CD14-positive monocyte (primary cell): ENCODE results near the gene RNF212B. TPM values are rescaled to one million over a fixed set of nuclear protein-coding genes. Genes with fewer than 3 reads are reported as not detected.

Experiments used
- DNase-seq, 3 donors: peaks; one replicate each; pipeline ENCODE4 v3.0.0-alpha.2; 2011 to 2022
- H2AFZ ChIP-seq: 2 replicates; pipeline ENCODE4 v1.6.0; 2012; ENCODE audit warnings: mild to moderate bottlenecking, low read depth, low read length, inconsistent platforms; ENCODE audit not compliant: insufficient read depth, poor library complexity, severe bottlenecking
- H3K27ac ChIP-seq, 2 donors: 1 replicate in 1 of 2; 2 replicates in 1 of 2; pipeline ENCODE4 v1.5.1; 2012 to 2013; ENCODE audit warnings: low read length in 2 of 2, control low read depth in 1 of 2, inconsistent platforms in 1 of 2, low read depth in 1 of 2, mild to moderate bottlenecking in 1 of 2
- H3K27me3 ChIP-seq, 2 donors: one replicate each; pipeline versions ENCODE4 v1.6.0 to v1.6.1; 2011 to 2013; ENCODE audit warnings: low read length in 2 of 2; ENCODE audit not compliant: control insufficient read depth in 2 of 2, insufficient read depth in 2 of 2
- H3K36me3 ChIP-seq, 2 donors: replicated peaks in 1 of 2; 1 replicate in 1 of 2; 2 replicates in 1 of 2; pipeline versions ENCODE4 v1.5.1 to v1.6.1; 2012 to 2013; ENCODE audit warnings: low read length in 2 of 2, control low read depth in 1 of 2, inconsistent platforms in 1 of 2, mild to moderate bottlenecking in 1 of 2; ENCODE audit not compliant: insufficient read depth in 2 of 2, control insufficient read depth in 1 of 2
- H3K4me1 ChIP-seq, 2 donors: 1 replicate in 1 of 2; 2 replicates in 1 of 2; pipeline versions ENCODE4 v1.5.1 to v1.6.1; 2012 to 2013; ENCODE audit warnings: low read length in 2 of 2, control low read depth in 1 of 2, inconsistent platforms in 1 of 2, mild to moderate bottlenecking in 1 of 2, moderate library complexity in 1 of 2; ENCODE audit not compliant: insufficient read depth in 2 of 2, control insufficient read depth in 1 of 2
- H3K4me2 ChIP-seq: replicated peaks from 2 replicates; pipeline ENCODE3; 2012; ENCODE audit warnings: low read length, moderate library complexity, mild to moderate bottlenecking; ENCODE audit not compliant: poor library complexity, severe bottlenecking; ENCODE audit errors: extremely low read depth
- H3K4me3 ChIP-seq, 3 experiments: fragments of 200-600 bp in 1 of 3; sonication (generic) in 1 of 3; replicated peaks in 1 of 3; 1 replicate in 2 of 3; 2 replicates in 1 of 3; pipeline ENCODE4 v1.5.1; 2011 to 2013; ENCODE audit warnings: low read length in 3 of 3, mild to moderate bottlenecking in 3 of 3, control low read depth in 2 of 3, low read depth in 2 of 3, inconsistent platforms in 1 of 3, moderate library complexity in 1 of 3
- H3K79me2 ChIP-seq: 2 replicates; pipeline ENCODE4 v1.6.0; 2012; ENCODE audit warnings: mild to moderate bottlenecking, control low read depth, inconsistent platforms, low read length, moderate library complexity; ENCODE audit not compliant: insufficient read depth
- H3K9ac ChIP-seq: 2 replicates; pipeline ENCODE4 v1.6.0; 2017; ENCODE audit warnings: low read length, mild to moderate bottlenecking; ENCODE audit not compliant: insufficient read depth, poor library complexity, severe bottlenecking
- H3K9me3 ChIP-seq, 2 donors: replicated peaks in 1 of 2; 1 replicate in 1 of 2; 2 replicates in 1 of 2; pipeline versions ENCODE4 v1.5.1 to v1.6.1; 2012 to 2013; ENCODE audit warnings: low read length in 2 of 2, control low read depth in 1 of 2; ENCODE audit not compliant: control insufficient read depth in 1 of 2, insufficient read depth in 1 of 2
- H4K20me1 ChIP-seq: 2 replicates; pipeline ENCODE4 v1.6.0; 2012; ENCODE audit warnings: mild to moderate bottlenecking, low read length, control low read depth, moderate library complexity; ENCODE audit not compliant: insufficient read depth
- H3K27ac Mint-ChIP-seq, 7 donors: one replicate each; pipeline ENCODE4 v1.8.0; 2020; ENCODE audit warnings: mild to moderate bottlenecking in 7 of 7, mixed read lengths in 7 of 7, moderate library complexity in 6 of 7, inconsistent platforms in 2 of 7
- H3K27me3 Mint-ChIP-seq, 3 donors: one replicate each; pipeline ENCODE4 v1.8.0; 2021 to 2022; ENCODE audit warnings: low read depth in 3 of 3, mild to moderate bottlenecking in 3 of 3, mixed read lengths in 3 of 3, moderate library complexity in 3 of 3, inconsistent platforms in 1 of 3
- H3K36me3 Mint-ChIP-seq, 2 donors: one replicate each; pipeline ENCODE4 v1.8.0; 2020; ENCODE audit warnings: mixed read lengths in 2 of 2, inconsistent platforms in 1 of 2, mild to moderate bottlenecking in 1 of 2
- H3K4me1 Mint-ChIP-seq: one replicate; pipeline ENCODE4 v1.8.0; 2020; ENCODE audit warnings: mild to moderate bottlenecking, mixed read lengths
- H3K4me3 Mint-ChIP-seq, 2 donors: one replicate each; pipeline ENCODE4 v1.8.0; 2020; ENCODE audit warnings: mild to moderate bottlenecking in 2 of 2, mixed read lengths in 2 of 2, moderate library complexity in 1 of 2
- H3K9me3 Mint-ChIP-seq, 7 donors: one replicate each; pipeline ENCODE4 v1.8.0; 2020 to 2022; ENCODE audit warnings: mixed read lengths in 7 of 7, mild to moderate bottlenecking in 6 of 7, moderate library complexity in 6 of 7, inconsistent platforms in 2 of 7
- CTCF ChIP-seq: fragments of 200-600 bp; IDR thresholded peaks from one replicate; pipeline ENCODE4 v1.8.0; 2022; ENCODE audit warnings: antibody characterized with exemption, mild to moderate bottlenecking
- WGBS: methylation state at CpG from one replicate; pipeline ENCODE4 v1.1.5; 2013; ENCODE audit warnings: missing lambda C conversion rate; ENCODE audit not compliant: insufficient coverage; 5-methylcytosine and 5-hydroxymethylcytosine counted together
- intact Hi-C, 2 donors: fragments of 100-400 bp; cut with micrococcal nuclease; formaldehyde crosslinking; loops; one replicate each; pipeline versions ENCODE4 v1.15.0 to v1.15.1; 2023
- polyA plus RNA-seq, 3 donors: library from polyadenylated mRNA; depleted of rRNA in 1 of 3; unstranded in 2 of 3; stranded (reverse) in 1 of 3; fragments of 300-500 nt in 2 of 3; fragments of >200 nt in 1 of 3; fragmentation: Illumina TruSeq in 2 of 3; gene quantifications; 1 replicate in 2 of 3; 2 replicates in 1 of 3; pipeline ENCODE4 v1.2.3, GENCODE V29; 2012 to 2021
- small RNA-seq: library from RNA; depleted of rRNA; stranded (forward); fragments of <200 nt; gene quantifications from one replicate; pipeline ENCODE3, GENCODE V24; 2012; ENCODE audit warnings: low read depth; ENCODE audit not compliant: insufficient read length

RNF212B gene
- polyA plus RNA-seq, 3 donors: not detected

DNA sequence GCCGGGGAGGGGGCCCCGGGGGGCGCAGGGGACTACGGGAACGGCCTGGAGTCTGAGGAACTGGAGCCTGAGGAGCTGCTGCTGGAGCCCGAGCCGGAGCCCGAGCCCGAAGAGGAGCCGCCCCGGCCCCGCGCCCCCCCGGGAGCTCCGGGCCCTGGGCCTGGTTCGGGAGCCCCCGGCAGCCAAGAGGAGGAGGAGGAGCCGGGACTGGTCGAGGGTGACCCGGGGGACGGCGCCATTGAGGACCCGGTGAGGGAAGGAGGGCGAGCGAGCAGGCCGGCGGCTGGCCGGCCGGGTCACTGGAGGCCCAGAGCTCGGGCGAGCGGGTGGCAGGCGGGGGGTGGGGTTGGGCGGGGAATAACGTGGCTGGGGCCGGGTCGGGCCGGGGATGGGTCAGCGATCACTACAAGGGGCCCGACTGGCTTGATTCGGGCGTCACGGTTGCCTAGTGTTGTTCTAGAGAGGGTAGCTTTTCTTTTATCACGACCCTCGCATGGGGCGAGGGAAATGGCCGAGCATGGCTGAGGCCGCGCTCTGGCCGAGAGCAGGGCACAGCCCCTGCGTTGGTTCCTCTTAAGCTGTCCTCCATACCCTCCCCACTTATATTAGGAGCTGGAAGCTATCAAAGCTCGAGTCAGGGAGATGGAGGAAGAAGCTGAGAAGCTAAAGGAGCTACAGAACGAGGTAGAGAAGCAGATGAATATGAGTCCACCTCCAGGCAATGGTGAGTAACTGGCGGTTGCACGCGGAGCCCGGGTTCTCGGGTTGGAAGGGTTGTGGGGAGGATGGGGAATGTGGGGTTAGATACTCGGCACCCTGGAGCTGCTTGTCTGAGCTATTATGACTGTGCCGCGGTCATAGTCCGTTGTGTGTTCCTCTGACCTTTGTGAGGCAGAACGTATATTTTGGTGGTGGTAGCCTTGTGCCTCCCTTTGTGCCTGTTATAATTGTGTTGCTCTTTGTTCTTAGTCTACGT lies 84.1 kb downstream of the RNF212B start:
- Mint-ChIP-seq H3K9me3 (peaks cover 0 to 3% (median 0%) of the 10 kb centered on the region in 7 donors), H3K27ac (peak overlapping the region; percentile 94 to 98 (median 96)), H3K4me1 (peaks cover 25% of the 10 kb centered on the region), H3K27me3 (peaks cover 0 to 2% (median 0%) of the 10 kb centered on the region in 3 donors), H3K36me3 (peaks cover 39 to 42% of the 10 kb centered on the region in 2 donors), H3K4me3 (peak overlapping the region; percentile 90 to 92)
- Histone ChIP-seq H3K4me2 (peak overlapping the region; percentile 84), H3K36me3 (peaks cover 27 to 37% of the 10 kb centered on the region in 2 donors), H3K4me3 (peak overlapping the region; percentile 74 to 92 (median 92)), H2AFZ (peak overlapping the region; percentile 78), H3K9ac (peak overlapping the region; percentile 94), H3K27ac (peak overlapping the region; percentile 86 to 93), H3K4me1 (peaks cover 23 to 24% of the 10 kb centered on the region in 2 donors), H3K27me3 (no peaks in the 10 kb centered on the region), H4K20me1 (peaks cover 24% of the 10 kb centered on the region), H3K79me2 (peaks cover 27% of the 10 kb centered on the region), H3K9me3 (no peaks in the 10 kb centered on the region)
- peak; percentile 28 to 58 (median 37) for DNase-seq
- under 1% methylated on average over 30 of the region's 64 CpGs for WGBS
- intact Hi-C loops: loop anchor here (1.0 to 10.0 kb wide), 8 partner anchors 15 to 243 kb away; partner anchors contain the start of genes HOMEZ (in 2 of the 2), ACIN1 (in 1 of the 2), AP1G2 (in 1 of the 2) and BCL2L2 (in 1 of the 2)
- TF ChIP-seq CTCF: no peak

Small RNAs within 50 kb of the gene (small RNA-seq; reads per million reads assigned to genes)
- gene AL049829.1 (not detected), gene RNU6-1046P (not detected)

Other genes starting within 250 kb of the RNF212B start
- gene C14orf93, start 227.8 kb upstream of the RNF212B start, polyA plus RNA-seq: 10 to 100 TPM in 1 of 3 donors, 1 to 10 TPM in 2; 2.5 to 17.6 (median 3.7) TPM
- 10 to 100 TPM; 16.8 to 61.8 (median 57.6) TPM for gene PSMB5, start 203.0 kb upstream of the RNF212B start, polyA plus RNA-seq
- gene PSMB11, start 195.7 kb upstream of the RNF212B start, polyA plus RNA-seq: not detected
- gene CDH24, start 180.4 kb upstream of the RNF212B start, polyA plus RNA-seq: under 1 TPM in 2 of 3 donors, not detected in 1; 0.13 to 0.14 TPM
- 100 to 1,000 TPM in 1 of 3 donors, 1 to 10 TPM in 2; 2.8 to 159 (median 5.4) TPM for gene ACIN1, start 142.8 kb upstream of the RNF212B start, polyA plus RNA-seq
- gene C14orf119, start 142.4 kb upstream of the RNF212B start, polyA plus RNA-seq: 100 to 1,000 TPM in 2 of 3 donors, 10 to 100 TPM in 1; 17.5 to 110 (median 106) TPM
- gene CIROP, start 132.9 kb upstream of the RNF212B start, polyA plus RNA-seq: not detected
- 1 to 10 TPM in 2 of 3 donors, under 1 TPM in 1; 0.73 to 1.5 (median 1.3) TPM for gene CEBPE, start 118.7 kb upstream of the RNF212B start, polyA plus RNA-seq
- under 1 TPM; 0.05 to 0.53 (median 0.25) TPM for gene SLC7A8, start 54.3 kb upstream of the RNF212B start, polyA plus RNA-seq
- 1 to 10 TPM; 3.5 to 5.4 (median 4.1) TPM for gene HOMEZ, start 48.2 kb downstream of the RNF212B start, polyA plus RNA-seq
- 10 to 100 TPM in 1 of 3 donors, under 1 TPM in 2; 0.81 to 16.7 (median 0.88) TPM for gene PPP1R3E, start 64.9 kb downstream of the RNF212B start, polyA plus RNA-seq
- gene BCL2L2, start 68.9 kb downstream of the RNF212B start, polyA plus RNA-seq: 10 to 100 TPM in 1 of 3 donors, 1 to 10 TPM in 1, under 1 TPM in 1; 0.90 to 23.7 (median 1.4) TPM
- gene PABPN1, start 83.5 kb downstream of the RNF212B start, polyA plus RNA-seq: 100 to 1,000 TPM in 1 of 3 donors, 10 to 100 TPM in 2; 54.4 to 356 (median 64.6) TPM
- gene SLC22A17, start 115.0 kb downstream of the RNF212B start, polyA plus RNA-seq: not detected
- gene EFS, start 127.2 kb downstream of the RNF212B start, polyA plus RNA-seq: not detected
- gene IL25, start 134.9 kb downstream of the RNF212B start, polyA plus RNA-seq: not detected
- 1 to 10 TPM in 1 of 3 donors, under 1 TPM in 1, not detected in 1; 0.93 to 1.1 TPM for gene CMTM5, start 139.1 kb downstream of the RNF212B start, polyA plus RNA-seq
- gene MYH6, start 170.3 kb downstream of the RNF212B start, polyA plus RNA-seq: not detected
- not detected for gene MYH7, start 197.7 kb downstream of the RNF212B start, polyA plus RNA-seq
- gene NGDN, start 231.8 kb downstream of the RNF212B start, polyA plus RNA-seq: 10 to 100 TPM; 22.7 to 44.5 (median 26.8) TPM